Measurements from ENCODE around the gene PXN. TPM values are rescaled to one million over a fixed set of nuclear protein-coding genes. Genes with fewer than 3 reads are reported as not detected.

The PXN gene
- total RNA-seq, 1 experiment from 2014 or later: 61.8 TPM

DNA sequence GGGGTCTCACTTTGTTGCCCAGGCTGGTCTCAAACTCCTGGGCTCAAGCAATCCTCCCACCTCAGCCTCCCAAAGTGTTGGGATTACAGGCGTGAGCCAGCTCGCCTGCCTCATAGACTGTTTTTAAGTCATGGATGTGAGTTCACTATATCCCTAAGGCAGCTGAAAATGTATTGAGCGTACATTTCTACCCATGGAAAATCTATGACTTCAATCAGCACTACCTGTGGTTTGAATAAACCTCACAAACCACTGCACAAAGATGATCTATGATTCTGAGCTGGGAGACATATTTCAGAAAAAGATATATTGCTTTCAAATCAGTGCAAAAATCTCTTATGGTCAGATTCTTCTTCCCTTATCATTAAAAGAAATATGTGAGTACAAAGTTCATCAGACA, 93.5 kb downstream of the PXN start:
- DNase-seq (ENCODE audit: low read depth): no peak

DNA sequence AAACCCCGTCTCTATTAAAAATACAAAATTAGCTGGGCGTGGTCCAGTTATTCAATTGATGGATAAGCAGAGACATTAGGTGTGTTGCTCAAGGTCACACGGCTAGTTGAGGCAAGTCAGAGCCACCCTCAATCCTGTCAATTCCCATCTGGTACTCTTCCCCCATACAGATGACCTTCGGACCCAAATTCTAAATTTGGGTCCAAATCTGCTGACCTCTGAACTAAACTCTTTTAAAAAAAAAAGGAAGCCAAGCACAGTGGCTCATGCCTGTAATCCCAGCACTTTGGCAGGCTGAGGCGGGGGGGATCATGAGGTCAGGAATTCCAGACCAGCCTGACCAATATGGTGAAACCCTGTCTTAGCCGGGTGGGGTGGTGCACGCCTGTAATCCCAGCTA, 94.9 kb downstream of the PXN start:
- DNase-seq (ENCODE audit: low read depth): no peak

DNA sequence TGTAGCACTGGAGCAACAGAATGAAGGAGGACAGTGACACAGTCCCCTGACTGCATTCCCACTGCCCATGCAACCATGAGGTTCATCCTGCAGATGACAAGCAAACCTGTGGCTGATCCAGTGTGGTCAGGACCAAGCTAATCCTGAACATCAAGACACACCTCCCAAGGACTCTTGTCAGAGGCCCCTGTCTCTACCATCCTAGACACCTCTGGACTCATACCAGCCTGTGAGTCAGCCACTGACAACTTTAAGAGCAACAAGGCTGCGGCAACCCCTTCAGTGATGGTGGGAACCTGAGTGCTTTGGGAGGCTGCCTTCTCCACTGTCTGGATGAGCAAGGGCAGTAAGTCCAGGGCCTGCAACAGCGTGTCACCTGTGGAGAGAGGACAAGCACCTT, 95.6 kb downstream of the PXN start:
- DNase-seq (ENCODE audit: low read depth): no peak

DNA sequence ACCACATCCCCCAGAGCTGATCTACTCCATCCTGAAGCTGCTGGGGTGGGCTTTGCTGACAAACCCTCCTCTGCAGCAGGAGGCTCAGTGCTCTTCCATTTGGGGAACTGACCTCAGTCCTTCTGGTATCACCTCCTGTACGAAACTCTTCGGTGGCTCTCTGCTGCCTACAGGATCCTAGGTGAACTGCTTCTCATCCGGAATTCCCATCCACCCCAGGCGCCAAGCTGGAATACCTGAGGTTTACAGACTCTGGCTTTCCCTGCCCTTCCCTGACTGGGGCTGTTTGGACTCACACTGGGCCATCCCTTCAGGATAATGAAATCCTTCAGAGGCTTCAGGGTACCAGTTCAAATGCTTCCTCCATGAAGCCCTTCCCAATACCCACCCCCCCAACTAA, 97.2 kb downstream of the PXN start:
- DNase-seq (ENCODE audit: low read depth): no peak

DNA sequence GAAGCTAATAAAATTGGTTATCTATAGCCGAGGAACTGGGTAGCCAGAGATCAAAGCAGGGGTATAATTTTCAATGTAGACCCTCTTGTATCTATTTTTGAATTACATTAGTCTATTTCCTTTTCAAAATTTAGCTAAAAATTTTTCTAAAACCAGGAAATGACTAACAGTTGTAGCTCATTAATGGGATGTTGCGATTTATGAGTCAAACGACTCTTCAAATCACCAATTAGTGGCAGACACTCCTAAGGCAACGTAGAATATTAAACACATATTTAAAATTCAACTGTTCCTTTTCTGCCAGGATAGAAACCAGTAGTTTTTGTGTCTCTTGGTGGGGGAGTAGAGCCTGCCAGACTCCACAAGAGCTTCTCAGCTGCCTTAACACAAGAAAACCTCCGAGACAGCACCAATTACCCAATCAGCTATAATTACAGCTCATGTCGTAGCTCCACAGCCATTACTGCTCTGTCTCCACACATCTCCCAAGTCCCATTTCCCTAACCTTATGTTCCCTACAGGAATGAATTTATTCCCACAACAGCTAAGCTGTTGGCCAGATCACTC, 97.9 kb downstream of the PXN start:
- DNase-seq (ENCODE audit: low read depth): no peak

DNA sequence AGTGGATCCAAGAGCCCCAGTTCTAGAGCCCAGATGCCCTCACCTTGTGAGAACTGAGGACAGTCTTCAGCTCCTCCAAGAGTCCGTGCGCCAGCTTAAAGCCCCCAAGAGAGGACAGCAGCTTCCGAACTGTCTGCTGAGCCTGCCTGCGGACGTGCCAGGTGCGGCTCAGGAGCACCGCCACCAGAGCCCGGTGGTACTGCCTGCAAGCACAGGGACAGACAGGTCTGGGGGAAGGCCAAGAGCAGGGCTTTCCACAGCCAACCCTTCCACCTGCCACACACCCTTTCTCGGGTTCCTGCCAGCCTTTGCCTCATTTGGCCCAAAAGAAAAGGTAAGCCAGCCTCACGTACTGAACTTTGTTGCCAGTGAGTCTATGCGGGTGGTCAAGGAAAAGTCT, 101.2 kb downstream of the PXN start:
- DNase-seq (ENCODE audit: low read depth): no peak

DNA sequence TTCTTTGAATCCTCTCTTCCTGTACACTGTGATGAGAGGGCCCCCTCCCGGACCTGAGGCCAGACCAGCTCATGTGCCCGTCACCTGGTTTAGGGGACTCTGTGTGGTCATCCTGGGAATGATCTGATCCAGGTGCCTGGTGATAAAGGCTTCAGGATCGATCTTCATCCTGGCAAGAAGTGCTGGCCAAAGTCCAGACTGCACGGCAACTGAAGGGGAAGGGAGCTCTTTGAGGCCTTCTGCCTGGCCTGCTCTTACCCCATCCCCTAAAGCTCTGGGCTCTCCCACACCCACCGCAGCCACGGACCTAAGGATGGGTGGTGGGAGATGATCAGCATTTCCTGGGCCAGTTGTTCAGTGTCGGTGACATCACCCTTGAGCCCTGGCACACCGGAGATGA, 102.8 kb downstream of the PXN start:
- no peak for DNase-seq (ENCODE audit: low read depth)

DNA sequence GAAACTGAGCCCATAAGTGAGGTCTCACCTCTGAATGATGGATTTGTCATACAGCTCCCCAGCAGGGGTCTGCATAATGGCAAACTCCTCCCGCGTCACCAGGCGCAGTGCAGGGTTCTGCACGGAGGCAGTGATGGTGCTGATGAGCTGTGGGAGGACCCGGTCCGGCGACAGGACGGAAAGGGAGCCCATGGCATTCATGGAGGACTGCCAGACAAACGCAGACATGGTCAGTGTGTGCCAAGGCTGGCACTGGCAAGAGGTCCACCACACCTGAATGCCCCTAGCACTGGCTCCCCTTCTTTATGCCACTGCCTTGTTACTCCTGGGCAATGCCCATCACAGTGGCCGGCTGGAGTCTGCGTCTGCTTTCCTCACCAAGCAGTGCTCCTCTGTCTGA, 103.7 kb downstream of the PXN start:
- DNase-seq (ENCODE audit: low read depth): no peak

Other genes starting within 250 kb of the PXN start
- 23.3 and 31.7 TPM in 2 replicates for gene RAB35, start 149.0 kb downstream of the PXN start, total RNA-seq (2014; rRNA removed; shearing (Covaris generic))
- 106 and 117 TPM in 2 replicates for gene GCN1, start 71.0 kb downstream of the PXN start, total RNA-seq (2014; rRNA removed; shearing (Covaris generic))
- 3,089 and 3,166 TPM in 2 replicates for gene RPLP0, start 64.6 kb downstream of the PXN start, total RNA-seq (2014; rRNA removed; shearing (Covaris generic))
- gene RNU4-2, start 26.2 kb upstream of the PXN start, total RNA-seq (2014; rRNA removed; shearing (Covaris generic)): under 0.01 TPM in 2 replicates
- under 0.01 TPM in 2 replicates for gene RNU4-1, start 27.5 kb upstream of the PXN start, total RNA-seq (2014; rRNA removed; shearing (Covaris generic))
- gene SIRT4, start 36.6 kb upstream of the PXN start, total RNA-seq (2014; rRNA removed; shearing (Covaris generic)): 1.8 and 5.6 TPM in 2 replicates
- not detected in 2 replicates for gene PLA2G1B, start 62.0 kb upstream of the PXN start, total RNA-seq (2014; rRNA removed; shearing (Covaris generic))
- gene MSI1, start 103.4 kb upstream of the PXN start, total RNA-seq (2014; rRNA removed; shearing (Covaris generic)): 0.33 and 3.1 TPM in 2 replicates
- 944 and 961 TPM in 2 replicates for gene COX6A1, start 172.4 kb upstream of the PXN start, total RNA-seq (2014; rRNA removed; shearing (Covaris generic))
- gene TRIAP1, start 180.7 kb upstream of the PXN start, total RNA-seq (2014; rRNA removed; shearing (Covaris generic)): 34.3 and 50.1 TPM in 2 replicates
- gene GATC, start 180.7 kb upstream of the PXN start, total RNA-seq (2014; rRNA removed; shearing (Covaris generic)): 30.8 and 35.4 TPM in 2 replicates
- gene SRSF9, start 204.0 kb upstream of the PXN start, total RNA-seq (2014; rRNA removed; shearing (Covaris generic)): 267 and 282 TPM in 2 replicates
- 483 and 582 TPM in 2 replicates for gene DYNLL1, start 230.4 kb upstream of the PXN start, total RNA-seq (2014; rRNA removed; shearing (Covaris generic))

Measured in Daoy (cell line).